IPS DF 19.7 (cell line): ENCODE data around the gene MCM10.

Source experiments
- DNase-seq: peaks from one replicate; pipeline ENCODE4 v3.0.0-alpha.2; 2013; ENCODE audit warnings: low read depth, low spot score

Gene MCM10

GRCh38 chr10:13165177-13165576 is 3.8 kb downstream of the MCM10 start:
- DNase-seq = no peak

GRCh38 chr10:13167568-13167967 is 6.2 kb downstream of the MCM10 start:
- DNase-seq = no peak

DNA sequence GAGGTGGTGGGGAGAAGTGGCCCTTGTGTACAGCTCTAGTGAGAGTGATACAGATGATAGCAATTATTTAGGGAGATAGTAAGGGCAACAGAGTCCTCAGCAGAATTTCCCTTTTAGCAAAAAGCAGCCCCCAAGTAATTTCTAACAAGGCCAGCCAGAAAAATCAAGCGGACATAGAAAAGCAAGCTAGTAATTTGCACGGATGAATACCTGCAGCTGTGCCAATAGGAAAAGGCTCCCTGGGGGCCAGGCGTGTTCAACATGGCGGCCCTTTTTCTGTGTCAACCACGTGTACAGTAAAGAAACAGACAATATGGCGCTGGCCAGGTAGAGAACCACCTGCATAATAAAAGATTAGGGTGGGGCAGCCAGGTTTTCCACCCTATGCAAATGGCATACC is 7.4 kb downstream of the MCM10 start:
- no peak for DNase-seq

GRCh38 chr10:13173616-13174015 is 12.3 kb downstream of the MCM10 start:
- no peak for DNase-seq

GRCh38 chr10:13180788-13181187 is 19.4 kb downstream of the MCM10 start:
- DNase-seq = no peak

DNA sequence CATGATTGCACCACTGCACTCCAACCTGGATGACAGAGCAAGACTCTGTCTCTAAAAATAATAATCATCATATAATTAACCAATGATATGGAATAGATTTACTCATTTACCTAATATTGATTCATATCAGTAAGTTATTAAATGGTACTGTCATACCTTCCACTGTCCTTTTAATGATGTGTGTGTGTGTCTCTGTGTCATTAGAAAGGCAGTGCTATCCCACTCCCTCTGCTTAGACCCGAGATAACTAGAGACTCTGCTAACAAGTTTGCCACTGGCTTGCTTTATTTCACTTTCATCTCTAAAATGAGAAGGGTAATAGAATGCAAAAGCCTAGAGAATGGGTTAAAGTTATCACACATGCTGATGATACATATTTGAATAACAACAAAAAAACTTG is 21.1 kb downstream of the MCM10 start:
- DNase-seq = no peak

- DNase-seq = no peak
Observed at GRCh38 chr10:13183625-13184024, 22.3 kb downstream of the MCM10 start.

- no peak for DNase-seq
Observed at GRCh38 chr10:13184276-13184675, 22.9 kb downstream of the MCM10 start.

DNA sequence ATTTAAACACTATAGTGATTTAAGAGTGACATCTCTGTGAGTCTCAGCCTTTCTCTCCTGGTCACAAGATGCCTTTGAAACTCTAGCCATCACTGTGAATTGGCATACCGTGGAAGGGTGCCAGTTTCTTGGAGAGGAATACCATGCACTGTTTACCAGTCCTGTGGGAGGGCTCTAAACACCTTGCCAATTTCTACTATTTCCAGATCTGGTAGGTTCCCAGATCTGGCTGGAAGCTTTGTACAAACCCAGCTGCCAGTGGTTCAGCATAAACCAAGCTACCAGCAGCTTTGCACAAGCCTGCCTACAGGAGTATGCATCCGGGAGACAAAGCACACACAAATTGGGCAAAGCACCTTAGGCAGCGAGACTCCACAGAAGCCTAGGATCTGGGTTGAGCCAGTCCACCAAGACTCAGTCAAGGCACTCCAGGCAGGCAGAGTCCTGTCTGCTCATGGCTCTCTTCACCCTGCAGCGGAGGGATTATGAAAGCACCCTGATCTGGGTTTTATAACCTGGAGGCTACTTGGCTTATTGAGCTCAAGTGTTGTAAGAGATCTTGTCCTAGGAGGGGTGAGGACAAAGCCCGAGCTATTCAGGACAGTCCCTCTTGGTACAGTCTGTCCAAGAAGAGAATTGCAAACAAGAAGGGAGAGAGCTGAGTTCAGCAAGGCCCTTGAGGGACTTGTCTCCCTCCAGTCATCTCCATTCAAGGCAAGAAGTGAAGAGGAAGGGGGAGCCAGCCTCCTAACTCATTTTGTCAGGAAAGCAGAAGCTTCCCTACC is 23.6 kb downstream of the MCM10 start:
- DNase-seq = no peak

DNA sequence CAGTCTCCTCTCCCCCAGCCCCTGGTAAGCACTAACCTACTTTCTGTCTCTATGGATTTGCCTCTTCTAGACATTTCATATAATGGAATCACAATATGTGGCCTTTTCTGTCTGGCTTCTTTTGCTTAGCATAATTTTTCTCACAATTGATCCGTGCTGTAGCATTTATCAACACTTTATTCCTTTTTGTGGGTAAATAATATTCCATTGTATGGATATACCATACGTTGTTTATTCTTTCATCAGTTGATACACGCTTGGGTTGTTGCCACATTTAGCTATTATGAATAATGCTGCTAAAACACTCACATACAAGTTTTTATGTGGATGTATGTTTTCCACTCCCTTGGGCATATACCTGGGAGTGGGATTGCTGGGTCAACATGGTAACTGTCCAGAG is 25.8 kb downstream of the MCM10 start:
- no peak for DNase-seq

- no peak for DNase-seq
Observed at GRCh38 chr10:13188593-13188992, 27.2 kb downstream of the MCM10 start.

GRCh38 chr10:13189961-13190360 is 28.6 kb downstream of the MCM10 start:
- no peak for DNase-seq

- DNase-seq = no peak
Observed at GRCh38 chr10:13190816-13191215, 29.5 kb downstream of the MCM10 start.

DNA sequence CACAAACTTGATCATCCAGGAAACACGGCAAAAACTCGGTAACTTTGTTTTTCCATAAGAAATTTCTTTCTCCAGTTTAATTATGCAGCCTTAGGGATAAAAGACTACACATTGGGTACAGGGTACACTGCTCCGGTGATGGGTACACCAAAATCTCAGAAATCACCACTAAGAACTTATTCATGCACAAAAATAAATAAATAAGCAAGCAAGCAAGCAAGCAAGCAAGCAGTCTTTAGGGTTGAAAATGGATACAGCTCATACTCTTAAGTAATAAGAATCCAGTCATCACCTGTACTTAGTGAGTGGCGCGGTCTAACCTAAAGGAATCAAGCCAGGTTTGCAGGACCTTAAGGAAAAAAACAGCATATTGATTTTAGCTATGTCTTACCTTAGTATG is 30.0 kb downstream of the MCM10 start:
- no peak for DNase-seq

DNA sequence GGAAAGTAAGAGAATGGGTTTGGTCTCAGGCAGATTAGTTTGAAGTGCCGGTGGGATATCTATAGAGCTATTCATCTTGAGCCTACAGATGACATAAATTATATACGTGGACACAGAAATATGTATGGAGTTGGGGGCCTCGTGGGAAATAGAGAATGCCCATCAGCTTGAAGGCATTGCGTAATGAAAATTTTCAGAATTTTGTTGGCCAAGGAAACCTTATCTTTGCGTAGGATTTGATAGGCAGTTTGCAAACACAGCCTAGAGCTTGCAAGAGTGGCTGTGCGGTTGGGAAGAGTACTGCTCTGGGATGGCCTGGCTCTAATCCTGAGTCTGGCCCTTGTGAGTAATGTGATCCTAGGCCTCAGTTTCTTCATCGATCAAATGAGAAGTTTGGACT is 32.3 kb downstream of the MCM10 start:
- DNase-seq = no peak

GRCh38 chr10:13195016-13195415 is 33.7 kb downstream of the MCM10 start:
- no peak for DNase-seq

- DNase-seq = no peak
Observed at GRCh38 chr10:13201132-13201531, 39.8 kb downstream of the MCM10 start.

DNA sequence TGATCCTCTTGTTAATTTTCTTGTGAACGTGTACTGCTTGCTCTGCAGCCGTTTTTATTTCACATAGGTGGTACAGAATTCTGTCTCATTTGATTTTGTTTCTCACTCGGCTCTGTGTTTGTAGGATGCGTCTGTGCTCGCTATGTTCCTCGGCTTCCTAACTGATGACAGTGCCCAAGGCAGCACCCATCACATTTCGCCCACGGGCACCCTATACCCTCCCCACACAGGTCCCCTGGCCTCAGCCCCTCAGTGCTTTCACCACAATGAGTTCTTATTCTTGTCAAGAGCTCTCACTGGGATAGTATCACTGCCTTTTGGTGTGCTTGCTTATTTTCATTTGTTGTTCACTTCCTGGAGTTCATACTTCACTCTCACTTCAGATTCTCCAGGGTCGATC is 44.7 kb downstream of the MCM10 start:
- DNase-seq = no peak

- no peak for DNase-seq
Observed at GRCh38 chr10:13206546-13207443, 45.4 kb downstream of the MCM10 start.

DNA sequence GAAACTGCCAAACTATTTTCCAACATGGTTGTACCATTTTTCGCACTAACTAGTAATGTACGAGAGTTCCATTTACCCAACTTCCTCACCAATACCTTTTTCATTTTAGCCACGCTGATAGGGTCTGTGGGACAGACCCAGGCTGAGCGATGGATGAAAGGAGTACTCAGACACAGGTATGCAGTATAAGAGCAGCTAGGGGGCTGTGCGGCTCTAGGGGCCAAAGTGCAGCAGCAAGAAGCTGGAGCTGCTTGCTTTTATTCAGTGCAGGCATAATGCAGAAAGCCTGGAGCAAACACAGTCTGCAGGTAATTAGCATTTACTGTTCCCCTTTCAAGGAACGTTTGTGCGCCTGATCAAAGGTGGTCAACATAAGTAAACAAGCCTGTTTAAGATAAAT is 51.8 kb downstream of the MCM10 start:
- no peak for DNase-seq

DNA sequence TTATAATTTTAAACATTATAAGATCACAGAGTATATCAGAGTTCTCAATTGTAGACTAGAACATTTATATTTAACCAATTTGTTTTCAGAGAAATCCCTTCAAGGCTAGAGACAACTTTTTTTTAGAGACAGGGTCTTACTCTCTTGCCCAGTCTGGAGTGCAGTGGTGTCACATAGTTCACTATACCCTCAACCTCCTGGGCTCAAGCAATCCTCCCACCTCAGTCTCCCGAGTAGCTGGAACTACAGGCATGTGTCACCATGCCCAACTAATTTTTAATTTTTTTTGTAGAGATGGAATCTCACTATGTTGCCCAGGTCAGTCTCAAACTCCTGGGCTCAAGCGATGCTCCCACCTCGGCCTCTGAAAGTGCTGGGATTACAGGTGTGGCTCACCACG is 57.5 kb downstream of the MCM10 start:
- no peak for DNase-seq

- DNase-seq = peak; percentile 35
Observed at GRCh38 chr10:13219685-13220670, 58.6 kb downstream of the MCM10 start.
